ENCODE measurements around the gene GTF2A1. TPM values are rescaled to one million over a fixed set of nuclear protein-coding genes. Genes with fewer than 3 reads are reported as not detected.
A peak's percentile ranks its signal among the peaks of the same experiment; 100 is the strongest.

GTF2A1 gene
- total and polyA plus RNA-seq, 2 donors from 2014 or later: 4.7 to 27.0 TPM

- Histone ChIP-seq H3K27me3 (ENCODE audit: control insufficient read depth, insufficient read depth, low read length) (no peaks in the 10 kb centered on the region), H3K27ac (ENCODE audit: low read depth in 2 of 2, low read length in 2 of 2) (no peak overlapping the region), H3K36me3 (ENCODE audit: control insufficient read depth in 2 of 3, insufficient read depth in 3 of 3, low read length in 3 of 3) (peaks cover 0 to 5% (median 4%) of the 10 kb centered on the region in 3 donors), H3K4me3 (ENCODE audit: low read length in 3 of 3) (no peak overlapping the region), H3K4me1 (ENCODE audit: control insufficient read depth in 2 of 3, insufficient read depth in 2 of 3, low read depth in 1 of 3, low read length in 3 of 3) (peaks cover 0 to 3% (median 0%) of the 10 kb centered on the region in 3 donors), H3K9me3 (ENCODE audit: control insufficient read depth in 2 of 3, insufficient read depth in 1 of 3, low read length in 3 of 3) (no peaks in the 10 kb centered on the region), H3K9ac (ENCODE audit: low read length in 3 of 3) (no peak overlapping the region)
- intact Hi-C loops (cut with DNase I): no loop called here
- FAIRE-seq (no peak), DNase-seq (no peak)
- no peak for TF ChIP-seq CTCF (IDR thresholded peaks at IDR 0.05; ENCODE audit: borderline replicate concordance, extremely low read depth, insufficient read depth)
These were observed 41.1 kb downstream of the GTF2A1 start for GRCh38 chr14:81179631-81180030.

- no peak for TF ChIP-seq CTCF (IDR thresholded peaks at IDR 0.05; ENCODE audit: borderline replicate concordance, extremely low read depth, insufficient read depth)
- no peak for DNase-seq
- H3K9me3 ChIP-seq (ENCODE audit: control insufficient read depth in 2 of 3, insufficient read depth in 1 of 3, low read length in 3 of 3): no peaks in the 10 kb centered on the region
- FAIRE-seq: no peak
- H3K9ac ChIP-seq (ENCODE audit: low read length in 3 of 3): no peak overlapping the region
- H3K36me3 ChIP-seq (ENCODE audit: control insufficient read depth in 2 of 3, insufficient read depth in 3 of 3, low read length in 3 of 3): no peaks in the 10 kb centered on the region
- no peak overlapping the region for H3K27ac ChIP-seq (ENCODE audit: low read depth in 2 of 2, low read length in 2 of 2)
- no peaks in the 10 kb centered on the region for H3K27me3 ChIP-seq (ENCODE audit: control insufficient read depth, insufficient read depth, low read length)
- intact Hi-C loops (cut with DNase I): no loop called here
- peak overlapping the region in 1 of 3 donors; percentile 27 for H3K4me3 ChIP-seq (ENCODE audit: low read length in 3 of 3)
- H3K4me1 ChIP-seq (ENCODE audit: control insufficient read depth in 2 of 3, insufficient read depth in 2 of 3, low read depth in 1 of 3, low read length in 3 of 3): peaks cover 0 to 3% (median 0%) of the 10 kb centered on the region in 3 donors
These were observed 42.7 kb downstream of the GTF2A1 start for GRCh38 chr14:81178063-81178462.

- intact Hi-C loops (cut with DNase I): no loop called here
- DNase-seq (no peak), FAIRE-seq (no peak)
- Histone ChIP-seq H3K27me3 (ENCODE audit: control insufficient read depth, insufficient read depth, low read length) (no peaks in the 10 kb centered on the region), H3K9me3 (ENCODE audit: control insufficient read depth in 2 of 3, insufficient read depth in 1 of 3, low read length in 3 of 3) (no peaks in the 10 kb centered on the region), H3K9ac (ENCODE audit: low read length in 3 of 3) (no peak overlapping the region), H3K27ac (ENCODE audit: low read depth in 2 of 2, low read length in 2 of 2) (no peak overlapping the region), H3K4me3 (ENCODE audit: low read length in 3 of 3) (peak overlapping the region in 2 of 3 donors; percentile 21 to 27), H3K4me1 (ENCODE audit: control insufficient read depth in 2 of 3, insufficient read depth in 2 of 3, low read depth in 1 of 3, low read length in 3 of 3) (peaks cover 0 to 3% (median 0%) of the 10 kb centered on the region in 3 donors), H3K36me3 (ENCODE audit: control insufficient read depth in 2 of 3, insufficient read depth in 3 of 3, low read length in 3 of 3) (no peaks in the 10 kb centered on the region)
- no peak for TF ChIP-seq CTCF (IDR thresholded peaks at IDR 0.05; ENCODE audit: borderline replicate concordance, extremely low read depth, insufficient read depth)
These were observed 43.5 kb downstream of the GTF2A1 start for GRCh38 chr14:81177225-81177624.

GRCh38 chr14:81176241-81176640 lies 44.5 kb downstream of the GTF2A1 start:
- H3K9me3 ChIP-seq (ENCODE audit: control insufficient read depth in 2 of 3, insufficient read depth in 1 of 3, low read length in 3 of 3): no peaks in the 10 kb centered on the region
- no peak for TF ChIP-seq CTCF (IDR thresholded peaks at IDR 0.05; ENCODE audit: borderline replicate concordance, extremely low read depth, insufficient read depth)
- intact Hi-C loops (cut with DNase I): no loop called here
- DNase-seq: no peak
- peaks cover 0 to 3% (median 0%) of the 10 kb centered on the region in 3 donors for H3K4me1 ChIP-seq (ENCODE audit: control insufficient read depth in 2 of 3, insufficient read depth in 2 of 3, low read depth in 1 of 3, low read length in 3 of 3)
- H3K9ac ChIP-seq (ENCODE audit: low read length in 3 of 3): no peak overlapping the region
- no peaks in the 10 kb centered on the region for H3K36me3 ChIP-seq (ENCODE audit: control insufficient read depth in 2 of 3, insufficient read depth in 3 of 3, low read length in 3 of 3)
- H3K27me3 ChIP-seq (ENCODE audit: control insufficient read depth, insufficient read depth, low read length): no peaks in the 10 kb centered on the region
- FAIRE-seq: no peak
- no peak overlapping the region for H3K27ac ChIP-seq (ENCODE audit: low read depth in 2 of 2, low read length in 2 of 2)
- no peak overlapping the region for H3K4me3 ChIP-seq (ENCODE audit: low read length in 3 of 3)

All from kidney (tissue), 14 donors.